K562 (cell line): ENCODE measurements around the gene BAIAP2. TPM values are rescaled to one million over a fixed set of nuclear protein-coding genes. Genes with fewer than 3 reads are reported as not detected.

Experiments used
- ATF7 ChIP-seq: fragments of 450-650 bp; IDR thresholded peaks from 2 replicates; pipeline ENCODE4 v1.7.1; 2014; ENCODE audit warnings: mild to moderate bottlenecking, moderate library complexity
- CXXC5 ChIP-seq: fragments of 250-450 bp; sonication (Bioruptor Pico); IDR thresholded peaks from 2 replicates; pipeline ENCODE4 v1.8.0; 2022; ENCODE audit warnings: inconsistent platforms, mild to moderate bottlenecking, moderate library complexity
- FOS ChIP-seq: IDR thresholded peaks from 3 replicates; pipeline ENCODE4 v1.6.1; 2011; ENCODE audit not compliant: insufficient read length; ENCODE audit errors: extremely low read depth
- HINFP ChIP-seq: fragments of 450-650 bp; conservative IDR thresholded peaks from 2 replicates; pipeline ENCODE4 v1.6.1; 2016; ENCODE audit warnings: missing genetic modification characterization, low read depth, mild to moderate bottlenecking, control low read depth, missing compliant biosample characterization
- PRDM10 ChIP-seq: fragments of 450-650 bp; IDR thresholded peaks from 2 replicates; pipeline ENCODE4 v1.6.1; 2018; ENCODE audit not compliant: partially characterized antibody
- PTBP1 ChIP-seq: fragments of 200-400 bp; formaldehyde crosslinking; IDR thresholded peaks from 2 replicates; pipeline ENCODE4 v1.6.1; 2017; ENCODE audit warnings: low read depth, low read length
- YY1 ChIP-seq, 3 experiments: IDR thresholded peaks; 2 replicates each; pipeline ENCODE4 v1.6.1; 2011; ENCODE audit warnings: low read length in 2 of 3, mild to moderate bottlenecking in 2 of 3, moderate library complexity in 2 of 3, borderline replicate concordance in 1 of 3, control low read depth in 1 of 3, low read depth in 1 of 3; ENCODE audit not compliant: insufficient read depth in 3 of 3, insufficient replicate concordance in 2 of 3, control insufficient read depth in 1 of 3, insufficient read length in 1 of 3; ENCODE audit errors: extremely low read depth in 1 of 3
- ZBTB49 ChIP-seq: sonication (generic); formaldehyde crosslinking; IDR thresholded peaks from 2 replicates; pipeline ENCODE4 v1.8.0; 2022; ENCODE audit warnings: missing genetic modification reagents, mild to moderate bottlenecking, borderline replicate concordance
- polyA plus RNA-seq, 8 experiments: library from polyadenylated mRNA; depleted of rRNA in 4 of 8; stranded (reverse) in 5 of 8; unstranded in 3 of 8; fragments of >200 nt; fragmentation: Nextera tagmentation in 2 of 8; fragmentation: Illumina TruSeq in 1 of 8; extraction: Ambion mirVana in 2 of 8; extraction: Trizol in 1 of 8; gene quantifications; 2 replicates each; pipeline versions ENCODE4 v1.2.1 to v1.2.3, GENCODE V29; 2011 to 2014; ENCODE audit warnings: inconsistent platforms in 1 of 8, missing spikeins in 1 of 8
- total RNA-seq, 7 experiments: library from RNA; depleted of rRNA in 6 of 7; stranded (reverse); fragments of >200 nt in 6 of 7; fragmentation: Illumina TruSeq in 2 of 7; extraction: Trizol in 2 of 7; gene quantifications; 2 replicates each; pipeline versions ENCODE4 v1.2.1 to v1.2.3, GENCODE V29; 2011 to 2021; ENCODE audit warnings: low replicate concordance in 1 of 7

Gene BAIAP2
- total and polyA plus RNA-seq, 9 of the 15 experiments (the other 6 are each of a cell fraction or from before 2014, with no cell fraction given): 2.3 to 51.6 (median 18.4) TPM

GRCh38 chr17:81002409-81003361 lies 32.3 kb upstream of the BAIAP2 start (continued):
- TF ChIP-seq PRDM10: peak; percentile 5
- no peak for TF ChIP-seq ZBTB49 (CRISPR knock-in tag)
- peak; percentile 36 for TF ChIP-seq CXXC5
- TF ChIP-seq YY1 (IDR thresholded peaks at IDR 0.05; ENCODE audit: borderline replicate concordance in 1 of 3, control insufficient read depth in 1 of 3, extremely low read depth in 1 of 3, insufficient read depth in 3 of 3, insufficient read length in 1 of 3, insufficient replicate concordance in 2 of 3, low read depth in 1 of 3, low read length in 2 of 3): no peak
- TF ChIP-seq PTBP1: peak; percentile 44; the same call in 1 of the 2 replicates
- TF ChIP-seq ATF7: 0 out of 2 replicates have a peak, but pooled peaks have one; percentile 8
- TF ChIP-seq FOS: no peak
- no peak for TF ChIP-seq HINFP (tag)
- TF ChIP-seq, all 486 proteins: peak for 36
